ENCODE results near the gene KCNQ1.

KCNQ1 gene

DNA sequence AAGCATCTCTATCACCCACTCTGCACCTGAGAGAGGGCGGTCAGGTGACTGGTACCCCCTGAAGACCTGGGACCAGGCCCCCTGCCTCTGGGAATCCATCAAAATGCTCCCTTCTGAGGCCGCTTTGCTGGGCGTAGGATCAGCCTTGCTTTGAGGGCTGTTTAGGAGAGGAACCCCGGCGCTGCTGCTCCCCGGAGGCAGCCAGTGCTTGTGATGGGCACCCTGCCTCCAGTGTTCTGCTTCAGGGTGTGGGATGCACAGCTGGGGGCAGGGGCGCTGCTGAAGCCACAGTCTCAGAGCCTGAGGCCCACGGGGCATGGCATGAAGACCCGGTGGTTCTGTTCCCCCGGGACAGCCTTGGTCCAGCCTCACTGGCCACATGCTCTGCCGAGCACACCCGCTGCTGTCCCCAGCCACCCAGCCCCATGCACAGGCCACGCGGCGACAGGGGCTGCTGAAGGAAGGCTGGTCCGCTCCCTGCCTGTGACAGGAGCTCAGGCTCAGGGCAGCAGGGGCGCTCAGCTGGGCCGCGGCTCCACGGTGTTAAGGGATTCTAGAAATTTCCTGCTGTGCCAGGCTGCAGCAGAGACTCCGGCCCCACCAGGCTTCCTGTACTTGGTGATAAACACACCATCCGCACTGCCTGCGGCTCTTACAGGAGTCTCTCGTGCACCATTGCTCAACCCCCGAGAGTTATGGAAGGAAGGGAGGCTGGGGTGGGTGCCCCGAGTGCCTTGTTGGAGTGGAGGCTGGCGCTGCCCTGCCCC, 91.0 kb downstream of the KCNQ1 start:
- no peak for DNase-seq (ENCODE audit: low read depth in 2 of 2)

DNA sequence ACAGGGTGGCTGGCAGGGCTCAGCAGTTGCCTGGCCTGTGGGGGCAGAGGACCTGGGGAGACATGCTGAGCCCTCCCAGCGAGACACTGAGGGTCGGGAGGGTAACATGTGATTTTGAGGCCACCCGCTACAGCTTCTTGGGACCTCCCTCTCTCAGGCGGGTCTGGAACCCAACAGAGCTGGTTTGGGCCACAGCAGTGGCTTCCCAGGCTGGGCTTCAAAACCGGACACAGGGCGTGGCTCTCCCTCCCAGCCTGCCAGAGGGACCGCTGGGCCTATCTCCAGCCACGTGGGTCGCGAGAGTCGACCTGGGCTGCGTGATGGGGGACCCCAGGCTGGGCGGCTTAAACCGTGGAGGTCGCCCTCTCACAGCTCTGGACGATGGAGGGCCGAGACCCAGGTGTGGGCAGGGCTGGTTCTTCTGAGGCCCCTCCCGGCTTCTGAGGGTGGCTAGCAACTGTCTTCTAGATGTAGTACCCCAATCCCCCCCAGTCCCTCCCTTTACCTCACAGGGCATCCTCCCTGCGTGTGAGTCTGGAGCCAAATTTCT, 91.7 kb downstream of the KCNQ1 start:
- DNase-seq (ENCODE audit: low read depth in 2 of 2): no peak

DNA sequence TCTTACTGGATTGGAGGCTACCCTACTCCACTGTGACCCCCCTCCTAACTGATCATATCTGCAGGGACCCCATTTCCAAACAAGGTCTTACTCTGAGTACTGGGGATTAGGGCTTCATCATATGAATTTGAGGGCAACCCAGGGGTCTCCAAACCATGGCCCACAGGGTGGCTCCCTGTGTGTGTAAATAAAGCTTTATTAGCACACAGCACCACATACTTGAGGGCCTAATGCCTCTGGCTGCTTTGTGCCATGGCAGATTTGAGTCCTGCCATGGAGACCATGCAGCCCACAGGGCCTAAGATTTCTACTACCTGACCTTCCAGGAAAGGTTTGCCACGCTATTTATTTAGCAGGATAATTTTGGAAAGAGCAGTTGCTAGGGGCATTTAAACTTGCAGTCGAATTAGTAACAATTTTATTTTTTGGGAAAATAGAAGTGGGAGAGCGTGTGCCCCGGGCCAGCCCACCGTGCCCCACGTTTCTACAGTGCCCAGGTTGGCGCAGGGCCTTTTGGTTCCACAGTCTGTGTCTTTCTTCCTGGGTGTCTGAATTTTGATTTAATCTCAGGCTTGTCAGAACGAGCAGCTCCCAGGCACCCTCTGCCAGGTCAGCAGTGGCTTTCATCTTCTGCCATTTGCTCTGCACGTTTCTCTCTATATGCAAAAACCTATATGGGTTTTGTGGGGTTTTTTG, 92.3 kb downstream of the KCNQ1 start:
- no peak for DNase-seq (ENCODE audit: low read depth in 2 of 2)

DNA sequence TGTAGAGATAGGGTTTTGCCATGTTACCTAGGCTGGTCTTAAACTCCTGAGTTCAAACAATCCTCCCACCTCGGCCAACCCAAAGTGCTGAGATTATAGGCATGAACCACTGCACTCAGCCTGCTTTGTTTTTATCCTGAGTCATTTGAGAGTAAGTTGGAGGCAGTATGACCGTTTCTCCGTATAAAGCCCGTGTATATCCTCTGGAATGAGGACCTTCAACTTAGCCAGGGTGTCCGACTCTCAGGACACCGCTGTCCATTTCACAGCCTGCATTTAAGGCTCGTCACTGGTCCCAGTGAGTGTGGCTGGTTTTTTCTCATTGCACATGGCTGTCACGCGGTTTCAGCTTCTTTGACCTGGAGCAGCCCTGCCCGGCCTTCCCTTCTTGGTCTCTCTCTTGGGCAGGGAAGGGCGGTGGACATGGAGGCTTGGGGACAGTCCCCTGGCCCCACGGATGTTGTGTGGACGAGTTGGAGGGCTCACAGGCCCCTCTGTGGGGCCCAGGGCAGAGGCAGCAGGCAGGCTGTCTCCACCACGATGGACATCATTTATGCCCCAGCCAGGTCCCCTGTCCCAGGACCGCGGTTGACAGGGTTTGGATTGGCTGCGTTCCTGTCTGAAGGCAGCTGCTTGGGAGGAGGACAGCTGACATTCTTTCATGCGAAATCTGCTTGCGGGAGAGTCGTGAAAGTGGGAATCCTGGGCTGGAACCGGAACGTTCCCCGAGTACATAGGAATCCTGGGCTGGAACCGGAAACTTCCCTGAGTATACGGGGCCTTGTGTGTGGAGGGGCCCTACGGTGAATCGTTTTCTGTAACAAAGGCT, 93.3 kb downstream of the KCNQ1 start:
- DNase-seq (ENCODE audit: low read depth in 2 of 2): no peak

DNA sequence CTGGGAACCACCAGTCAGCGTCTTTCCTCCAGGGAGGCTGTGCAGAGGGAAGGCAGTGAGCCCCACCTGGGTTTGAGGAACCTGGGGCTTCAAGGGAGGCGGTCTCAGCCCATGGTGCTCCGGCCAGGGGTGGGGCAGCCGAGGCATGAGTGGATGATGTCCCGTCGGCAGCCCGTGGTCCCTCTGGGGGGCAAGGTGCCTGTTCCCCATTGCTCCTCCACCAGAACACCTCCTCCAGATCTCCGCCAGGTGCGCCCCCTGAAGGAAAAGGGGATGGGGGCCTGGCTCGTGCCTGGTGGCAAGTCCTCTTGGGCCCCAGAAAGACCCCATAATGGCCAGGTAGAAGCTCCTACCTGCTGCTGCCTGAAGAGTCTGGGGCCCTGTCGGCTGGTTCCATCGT, 94.1 kb downstream of the KCNQ1 start:
- no peak for DNase-seq (ENCODE audit: low read depth in 2 of 2)

DNA sequence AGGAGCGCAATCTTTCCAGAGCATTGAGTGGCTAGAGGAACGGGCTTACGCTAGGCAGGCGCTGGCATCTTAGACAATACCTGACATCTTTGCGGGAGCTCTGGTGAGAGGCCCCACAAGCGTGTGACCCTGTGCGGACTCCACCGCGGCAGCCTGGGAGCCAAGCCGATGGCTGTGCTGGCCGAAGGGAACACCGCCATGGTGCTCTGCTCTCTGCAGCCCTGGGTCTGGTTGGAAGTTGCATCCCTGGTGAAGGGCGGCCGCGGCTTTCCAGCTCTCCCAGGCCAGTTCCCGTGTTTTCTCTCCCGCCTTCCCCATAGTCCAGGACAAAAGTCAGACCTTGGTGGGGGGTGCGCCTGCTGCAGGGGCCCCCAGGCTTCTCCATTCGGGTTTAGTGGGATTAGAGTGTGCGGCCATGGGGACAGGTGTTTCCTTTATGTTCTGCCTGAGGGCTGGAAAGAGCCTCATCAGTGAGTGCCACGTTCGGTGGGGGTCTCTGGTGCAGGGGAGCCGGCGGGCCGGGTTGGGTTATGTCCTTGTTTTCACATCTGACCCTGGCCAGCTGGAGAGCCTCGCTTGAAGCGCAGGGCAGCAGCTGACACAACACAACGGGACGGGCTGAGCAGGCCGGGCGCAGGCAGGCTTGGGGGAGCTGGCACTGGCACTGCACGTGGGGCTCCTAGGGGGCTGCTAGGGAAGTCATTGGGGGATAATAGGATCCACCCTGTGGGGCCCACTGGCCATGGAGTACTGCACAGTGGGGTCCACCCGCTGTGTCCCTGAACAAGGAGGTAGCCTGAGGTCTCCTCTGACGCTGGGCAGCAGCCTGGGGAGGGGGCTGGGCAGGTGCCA, 94.8 kb downstream of the KCNQ1 start:
- no peak for DNase-seq (ENCODE audit: low read depth in 2 of 2)

DNA sequence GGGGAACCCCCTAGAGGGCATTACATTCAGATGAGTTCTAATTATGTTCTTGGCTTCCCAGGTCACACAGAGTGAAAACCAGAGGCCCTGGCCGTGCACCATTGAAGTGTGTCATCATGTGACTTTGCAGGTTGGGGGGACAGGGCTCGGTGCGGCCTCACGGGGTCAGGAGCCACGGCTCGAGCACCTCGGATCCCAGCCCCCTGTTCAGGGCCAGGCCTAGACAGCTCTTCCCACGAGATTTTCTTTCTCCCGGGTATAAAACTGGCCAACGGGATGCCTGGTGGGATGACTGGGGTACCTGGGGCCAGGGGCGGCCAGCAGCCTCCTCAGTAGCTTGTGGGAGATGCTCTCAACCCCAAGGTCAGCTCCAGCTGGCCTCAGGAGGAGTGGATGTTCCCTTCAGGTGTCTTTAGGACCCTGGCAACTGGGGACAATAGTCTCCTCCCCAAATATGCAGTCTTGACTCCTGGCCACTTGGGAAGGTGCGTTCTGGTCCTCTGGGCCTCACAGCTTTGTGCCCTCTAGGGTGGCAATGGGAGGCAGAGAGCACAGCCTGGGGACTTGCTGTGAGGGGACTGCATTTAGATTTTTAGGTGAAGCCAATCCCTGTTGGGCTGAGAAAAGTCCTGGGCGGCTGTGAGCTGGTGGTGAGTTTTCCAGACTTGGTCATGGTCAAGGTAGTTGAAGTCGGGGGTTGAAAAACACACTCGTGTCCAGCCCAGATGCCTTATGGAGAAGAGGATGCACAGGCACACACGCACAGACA, 95.6 kb downstream of the KCNQ1 start:
- no peak for DNase-seq (ENCODE audit: low read depth in 2 of 2)

DNA sequence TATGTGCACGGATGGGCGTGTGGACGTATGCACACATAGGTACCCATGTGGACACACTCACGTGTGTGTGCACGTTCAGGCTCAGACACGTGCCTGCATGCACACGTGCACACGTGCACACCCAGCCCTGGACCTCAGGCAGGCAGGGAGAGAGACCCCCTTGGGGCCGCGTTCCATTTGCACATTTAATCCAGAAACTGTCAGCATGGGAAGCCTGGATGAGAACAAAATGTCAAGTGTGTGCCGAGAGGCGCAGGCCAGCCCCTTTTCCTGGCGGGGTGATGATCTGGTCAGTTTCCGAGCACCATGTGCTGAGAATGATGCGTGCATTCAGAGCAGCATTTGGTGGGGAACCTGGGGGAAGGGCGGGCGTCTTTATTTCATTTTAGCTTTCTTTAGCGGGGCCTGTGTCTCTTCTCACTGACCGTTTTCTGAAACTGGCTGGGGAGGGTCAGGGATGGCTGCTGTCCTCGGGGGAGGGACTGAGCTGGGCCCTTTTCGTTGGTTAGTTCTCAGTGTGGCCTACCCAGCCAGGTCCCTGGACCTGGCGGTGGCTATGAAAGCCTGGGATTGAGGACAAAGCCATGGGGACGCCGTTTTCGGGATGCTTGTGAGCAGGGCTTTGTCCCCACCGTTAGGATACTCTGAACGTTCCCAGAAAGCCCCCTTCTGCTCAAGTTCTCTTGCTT, 96.3 kb downstream of the KCNQ1 start:
- DNase-seq (ENCODE audit: low read depth in 2 of 2): no peak

DNA sequence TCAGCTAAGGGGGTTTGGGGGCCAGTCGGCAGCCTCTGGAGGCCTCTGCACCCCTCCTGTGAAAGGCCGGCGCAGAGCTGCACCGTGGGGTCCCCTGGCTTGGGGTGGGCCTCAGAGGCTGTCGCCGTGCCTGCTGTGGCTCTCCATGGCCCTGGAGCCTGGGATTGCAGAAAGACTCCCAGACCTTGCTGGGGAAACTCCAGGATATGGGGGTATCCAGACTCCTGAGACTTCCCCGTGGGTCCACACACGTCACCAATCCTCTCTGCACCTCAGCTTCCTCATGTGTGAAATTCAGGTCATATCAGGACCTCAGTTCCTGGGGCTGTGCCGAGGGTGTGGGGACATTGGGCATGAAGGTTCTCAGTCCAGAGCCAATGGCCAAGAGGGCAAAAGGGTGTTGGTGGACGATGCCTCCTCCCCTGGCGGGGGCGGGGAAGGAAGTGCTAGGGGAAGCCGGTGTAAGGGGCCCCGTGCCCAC, 97.1 kb downstream of the KCNQ1 start:
- DNase-seq (ENCODE audit: low read depth in 2 of 2): no peak

DNA sequence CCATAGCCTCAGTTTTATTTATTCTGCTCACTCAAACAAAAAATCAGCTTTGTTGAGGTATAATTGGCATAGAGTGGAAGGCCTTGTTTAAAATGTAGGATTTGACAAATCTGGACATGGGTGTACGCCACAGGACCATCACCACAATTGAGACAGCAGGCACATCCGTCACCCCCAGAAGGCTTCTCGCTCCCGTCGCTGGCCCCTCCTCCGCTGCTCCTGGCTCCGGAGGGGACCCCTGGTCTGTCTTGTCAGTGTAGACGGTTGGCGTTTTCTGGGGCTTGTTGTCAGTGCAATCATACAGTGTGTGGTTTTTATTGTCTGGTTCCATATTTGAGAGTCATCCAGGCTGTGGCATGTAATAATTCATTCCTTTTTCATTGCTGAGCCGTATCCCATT, 97.6 kb downstream of the KCNQ1 start:
- DNase-seq (ENCODE audit: low read depth in 2 of 2): no peak

DNA sequence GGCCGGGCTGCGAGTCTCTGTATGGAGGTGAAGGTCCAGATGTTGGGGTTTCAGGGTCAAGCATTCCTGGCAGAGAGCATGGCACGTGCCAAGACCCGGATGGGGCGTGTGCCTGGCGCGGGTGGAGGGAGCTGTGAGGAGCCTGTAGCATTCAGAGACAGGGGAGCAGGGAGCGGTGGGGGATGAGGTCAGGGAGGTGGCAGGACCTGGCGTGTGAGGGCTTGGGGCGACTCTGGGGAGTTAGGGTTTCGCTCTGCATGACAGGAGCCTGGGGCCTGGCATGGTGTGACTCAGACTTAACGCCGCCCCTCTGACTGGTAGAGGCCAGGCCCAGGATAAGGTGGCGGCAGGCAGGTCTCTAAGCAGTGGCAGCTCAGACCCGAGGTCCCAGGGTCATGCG, 103.0 kb downstream of the KCNQ1 start:
- DNase-seq (ENCODE audit: low read depth in 2 of 2): no peak

DNA sequence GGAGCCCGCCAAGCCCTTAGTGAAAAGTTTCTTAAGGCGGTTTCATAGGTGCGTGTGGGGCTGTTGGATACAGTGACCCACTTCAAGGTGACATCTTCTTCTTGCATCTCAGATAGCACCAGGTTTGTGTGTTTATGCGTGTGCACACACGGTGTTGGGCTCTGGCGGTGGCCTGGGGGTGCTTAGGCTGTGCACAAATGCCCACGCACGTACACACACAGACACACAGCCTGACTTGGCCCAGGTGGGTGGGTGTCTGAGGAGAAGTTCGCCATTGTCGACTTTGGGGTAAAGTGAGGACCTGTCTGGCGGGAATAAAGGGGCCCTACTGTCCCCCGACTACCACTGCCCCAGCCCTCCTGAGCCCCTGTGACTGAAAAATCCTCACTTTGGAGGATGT, 103.8 kb downstream of the KCNQ1 start:
- no peak for DNase-seq (ENCODE audit: low read depth in 2 of 2)

DNA sequence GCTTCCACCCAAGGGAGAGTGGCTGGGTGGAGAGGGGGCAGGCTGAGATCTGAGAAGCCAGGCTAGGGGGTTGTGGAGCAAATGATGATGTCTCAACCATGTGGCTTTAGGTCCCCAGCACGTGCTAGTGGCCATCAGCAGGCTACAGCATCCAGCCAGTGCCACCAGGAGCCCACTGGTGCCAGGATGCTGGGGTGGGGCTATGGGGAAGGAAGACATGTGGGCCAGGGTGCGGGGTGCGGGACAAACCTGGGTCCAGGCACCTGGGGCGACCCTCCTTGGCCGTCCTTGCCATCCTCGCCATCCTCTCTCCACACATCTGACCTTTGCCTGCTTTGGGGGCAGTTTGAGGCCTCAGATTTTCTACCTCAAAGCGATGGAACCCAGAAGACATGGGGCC, 104.3 kb downstream of the KCNQ1 start:
- DNase-seq (ENCODE audit: low read depth in 2 of 2): no peak

DNA sequence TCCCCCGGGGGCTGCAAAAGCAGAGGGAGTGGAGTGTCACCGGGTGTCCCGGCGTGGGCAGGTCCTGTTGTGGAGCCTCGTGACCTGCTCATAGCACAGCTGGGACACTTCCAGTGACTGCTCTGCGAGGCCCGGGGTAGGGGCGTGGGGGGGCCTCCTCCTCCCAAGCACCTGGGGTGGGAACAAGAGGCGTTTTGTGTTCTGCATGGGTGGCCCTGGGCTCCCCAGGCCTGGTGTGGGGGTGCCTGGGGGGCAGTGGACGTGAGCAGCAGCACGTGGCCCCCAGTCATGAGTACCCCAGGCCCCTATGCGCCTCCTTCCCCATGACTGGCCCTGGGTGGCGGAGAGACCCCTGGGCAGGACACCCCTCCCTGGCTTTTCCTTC, 104.7 kb downstream of the KCNQ1 start:
- DNase-seq (ENCODE audit: low read depth in 2 of 2): no peak

DNA sequence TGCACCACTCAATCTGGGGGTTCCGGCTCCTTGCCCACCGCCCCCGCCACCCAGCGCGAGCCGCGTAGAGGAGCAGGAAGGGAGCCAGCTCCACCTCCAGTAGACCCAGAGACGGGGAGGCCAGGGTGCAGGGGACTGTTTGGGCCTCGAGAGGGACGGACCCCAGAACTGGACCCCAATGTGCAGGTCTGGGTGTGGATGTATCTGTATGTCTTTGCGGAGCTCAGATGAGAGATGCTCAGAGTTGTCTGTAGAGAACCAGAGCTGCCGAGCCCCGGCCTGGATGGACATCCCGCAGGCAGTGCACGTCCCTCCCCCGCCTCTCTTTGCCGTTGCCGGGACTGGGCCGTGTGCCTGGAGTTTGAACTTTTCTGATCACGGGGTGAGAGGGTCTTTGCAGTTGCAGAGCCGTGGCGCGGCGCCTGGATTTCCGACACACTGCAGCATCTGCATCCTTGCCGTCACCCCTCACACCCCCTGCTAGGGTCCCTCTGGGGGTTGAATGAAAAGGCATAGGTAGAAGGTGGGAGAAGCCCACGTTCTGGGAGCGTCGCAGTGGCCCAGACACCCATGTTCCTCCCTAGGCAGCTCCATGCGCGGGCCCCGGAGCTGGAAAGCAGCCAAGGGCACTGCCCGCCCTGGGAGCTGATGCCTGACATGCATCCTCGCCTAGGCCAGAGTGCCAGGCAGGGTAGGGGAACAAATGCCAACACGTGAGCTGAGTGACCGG, 105.2 kb downstream of the KCNQ1 start:
- DNase-seq (ENCODE audit: low read depth in 2 of 2): no peak

DNA sequence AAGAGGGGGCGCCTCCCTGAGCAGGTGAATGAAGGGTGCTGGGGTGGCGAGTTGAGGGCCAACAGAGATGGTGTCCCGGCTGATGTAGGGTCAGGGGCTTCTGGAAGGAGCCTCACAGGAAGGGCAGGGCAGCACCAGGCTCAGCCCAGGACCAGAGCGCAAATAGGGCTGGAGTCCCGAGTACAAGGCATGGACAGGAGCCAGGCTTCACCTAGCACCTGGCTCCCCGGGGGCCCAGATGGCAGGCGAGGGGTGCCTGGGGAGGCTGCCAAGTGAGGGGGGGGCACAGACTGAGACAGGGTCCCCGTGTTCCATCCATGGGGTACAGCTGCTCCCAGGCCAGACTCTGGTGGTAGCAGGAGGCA, 105.8 kb downstream of the KCNQ1 start:
- DNase-seq (ENCODE audit: low read depth in 2 of 2): no peak

DNA sequence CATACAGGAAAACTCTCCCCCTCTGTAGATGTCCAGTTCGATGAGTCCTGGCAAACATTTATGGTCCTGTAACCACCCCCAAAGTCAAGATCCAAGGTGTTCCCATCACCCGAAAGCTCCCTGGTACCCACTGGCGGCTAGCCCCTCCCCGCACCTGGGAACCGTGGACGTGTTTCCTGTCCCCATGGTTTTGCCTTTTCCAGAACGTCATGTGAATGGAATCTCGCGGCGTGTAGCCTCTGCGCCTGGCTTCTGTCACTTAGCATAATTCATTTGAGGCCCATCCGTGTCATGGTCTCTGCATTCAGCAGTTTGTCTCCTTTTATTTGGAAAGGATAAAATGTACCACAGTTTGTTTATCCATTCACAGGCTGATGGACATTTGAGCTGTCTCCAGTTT, 106.3 kb downstream of the KCNQ1 start:
- no peak for DNase-seq (ENCODE audit: low read depth in 2 of 2)

DNA sequence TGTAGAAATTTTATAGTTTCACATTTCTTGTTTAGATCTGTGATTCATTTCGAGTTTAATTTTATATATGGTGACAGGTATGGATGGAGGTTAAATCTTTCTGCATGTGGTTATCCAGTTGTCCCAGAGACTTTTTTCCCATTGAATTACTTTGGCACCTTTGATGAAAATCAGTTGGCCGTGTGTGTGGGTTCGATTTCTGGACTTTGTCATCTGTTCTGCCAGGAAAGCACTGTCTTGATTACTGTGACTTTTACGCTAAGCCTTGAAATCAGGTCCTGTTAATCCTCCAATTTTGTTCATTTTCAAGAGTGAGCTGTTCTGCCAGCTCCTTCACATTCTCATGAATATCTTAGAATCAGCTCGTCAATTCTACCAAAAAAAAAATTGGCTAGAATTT, 107.4 kb downstream of the KCNQ1 start:
- DNase-seq (ENCODE audit: low read depth in 2 of 2): no peak

DNA sequence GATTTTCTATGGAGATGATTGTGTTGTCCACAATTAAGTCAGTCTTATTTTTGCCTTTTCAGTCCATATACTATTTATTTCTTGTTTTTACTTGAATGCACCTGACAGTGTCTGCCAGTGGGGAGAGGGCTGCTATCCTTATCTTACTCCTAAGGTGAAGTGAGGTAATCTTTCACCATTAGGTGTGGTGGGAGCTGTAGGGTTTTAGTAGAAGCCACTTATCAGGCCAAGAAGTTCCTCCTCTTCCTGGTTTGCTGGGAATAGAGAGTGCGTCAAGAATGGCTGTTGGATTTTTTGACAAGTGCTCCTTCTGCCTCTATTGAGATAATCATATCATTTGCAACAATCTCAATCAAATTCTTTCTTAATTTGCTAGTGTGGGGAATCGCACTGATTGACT, 108.4 kb downstream of the KCNQ1 start:
- DNase-seq (ENCODE audit: low read depth in 2 of 2): no peak
